ENCODE data around the gene FUT3. TPM values are rescaled to one million over a fixed set of nuclear protein-coding genes. Genes with fewer than 3 reads are reported as not detected.

The FUT3 gene
- total RNA-seq, 1 donor from 2014 or later, result not detected

Other genes with a start within 250 kb of the FUT3 start
- 96.1 and 96.7 TPM in 2 replicates for gene SAFB2, start 228.7 kb downstream of the FUT3 start, total RNA-seq
- gene SAFB, start 228.4 kb downstream of the FUT3 start, total RNA-seq, result 132 and 143 TPM in 2 replicates
- 54.3 and 60.9 TPM in 2 replicates for gene MICOS13, start 170.9 kb downstream of the FUT3 start, total RNA-seq
- 2.0 and 2.5 TPM in 2 replicates for gene HSD11B1L, start 170.4 kb downstream of the FUT3 start, total RNA-seq
- gene RPL36, start 161.2 kb downstream of the FUT3 start, total RNA-seq, result 996 and 1,031 TPM in 2 replicates
- gene LONP1, start 131.3 kb downstream of the FUT3 start, total RNA-seq, result 192 and 196 TPM in 2 replicates
- gene CATSPERD, start 130.8 kb downstream of the FUT3 start, total RNA-seq, result not detected in 2 replicates
- 5.7 and 6.1 TPM in 2 replicates for gene PRR22, start 66.7 kb downstream of the FUT3 start, total RNA-seq
- gene DUS3L, start 60.3 kb downstream of the FUT3 start, total RNA-seq, result 74.0 and 84.3 TPM in 2 replicates
- 0.85 and 0.87 TPM in 2 replicates for gene NRTN, start 46.4 kb downstream of the FUT3 start, total RNA-seq
- gene FUT6, start 11.7 kb downstream of the FUT3 start, total RNA-seq, result not detected in 2 replicates
- not detected in 2 replicates for gene FUT5, start 19.1 kb upstream of the FUT3 start, total RNA-seq
- gene NDUFA11, start 52.3 kb upstream of the FUT3 start, total RNA-seq, result 230 and 246 TPM in 2 replicates
- 3.1 and 3.8 TPM in 2 replicates for gene VMAC, start 53.4 kb upstream of the FUT3 start, total RNA-seq
- gene CAPS, start 62.8 kb upstream of the FUT3 start, total RNA-seq, result 3.3 and 4.8 TPM in 2 replicates
- 98.2 and 105 TPM in 2 replicates for gene RANBP3, start 126.7 kb upstream of the FUT3 start, total RNA-seq

Data from activated T-helper 2 cell treated with anti-CD3 and anti-CD28 coated beads, Interferon-gamma antibody, Interleukin-2, Interleukin-4, amounts not matched to agents 10 μg/mL and 5 μg/mL and 100 μg/mL, durations not matched to agents 14 hours and 24 hours and 36 hours (primary cell).